Suppressor macrophage treated with lipopolysaccharide for 4 hours (primary cell): Measurements from ENCODE around the gene AKT1.
A peak's percentile ranks its signal among the peaks of the same experiment; 100 is the strongest.
"Not testable (repeated sequence)": the region's sequence is repeated elsewhere in the genome, so short reads cannot be mapped to it uniquely, and the experiment has no call there.

Experiments
- DNase-seq: peaks from one replicate; pipeline ENCODE4 v3.0.0-alpha.2; 2020

Gene AKT1

GRCh38 chr14:104751539-104752422, 43.8 kb downstream of the AKT1 start:
- DNase-seq, result no peak

- DNase-seq, result not testable (repeated sequence)
Observed at GRCh38 chr14:104750753-104751057, 44.8 kb downstream of the AKT1 start.

- DNase-seq, result no peak
Observed at GRCh38 chr14:104750056-104750752, 45.3 kb downstream of the AKT1 start.

GRCh38 chr14:104749111-104749649, 46.4 kb downstream of the AKT1 start:
- DNase-seq, result no peak

GRCh38 chr14:104747876-104748275, 47.7 kb downstream of the AKT1 start:
- no peak for DNase-seq

- no peak for DNase-seq
Observed at GRCh38 chr14:104746934-104747481, 48.5 kb downstream of the AKT1 start.

- DNase-seq, result no peak
Observed at GRCh38 chr14:104746071-104746545, 49.4 kb downstream of the AKT1 start.

- no peak for DNase-seq
Observed at GRCh38 chr14:104745431-104745830, 50.1 kb downstream of the AKT1 start.

GRCh38 chr14:104744484-104744883, 51.1 kb downstream of the AKT1 start:
- no peak for DNase-seq

GRCh38 chr14:104743461-104744380, 51.8 kb downstream of the AKT1 start:
- DNase-seq, result no peak

- no peak for DNase-seq
Observed at GRCh38 chr14:104742586-104743455, 52.7 kb downstream of the AKT1 start.

GRCh38 chr14:104741803-104742251, 53.7 kb downstream of the AKT1 start:
- no peak for DNase-seq

GRCh38 chr14:104741108-104741802, 54.3 kb downstream of the AKT1 start:
- no peak for DNase-seq

- no peak for DNase-seq
Observed at GRCh38 chr14:104739546-104740516, 55.7 kb downstream of the AKT1 start.

- no peak for DNase-seq
Observed at GRCh38 chr14:104739026-104739425, 56.5 kb downstream of the AKT1 start.

- DNase-seq, result no peak
Observed at GRCh38 chr14:104738375-104739019, 57.1 kb downstream of the AKT1 start.

GRCh38 chr14:104735830-104736642, 59.5 kb downstream of the AKT1 start:
- peak; percentile 95 for DNase-seq
